HG02943 (cell line): ENCODE results near the gene HTR7.
A peak's percentile ranks its signal among the peaks of the same experiment; 100 is the strongest.
"Not testable (repeated sequence)": the region's sequence is repeated elsewhere in the genome, so short reads cannot be mapped to it uniquely, and the experiment has no call there.

Source experiments
- ATAC-seq: cut with Tn5 transposase; IDR thresholded peaks from one replicate; pipeline ENCODE4 v1.9.1; 2021; ENCODE audit warnings: mild to moderate bottlenecking, low read depth, moderate library complexity; ENCODE audit not compliant: unreplicated experiment

Gene HTR7

GRCh38 chr10:90857635-90858460, at the start of gene HTR7:
Gene HTR7, minus strand, starts transcription at chr10:90858039. Its CDS starts 368 bp downstream, at chr10:90857671.
- ATAC-seq: no peak

- no peak for ATAC-seq
Measured at GRCh38 chr10:90906596-90906995, 48.8 kb upstream of the HTR7 start.

- ATAC-seq: no peak
Measured at GRCh38 chr10:90905925-90906324, 48.1 kb upstream of the HTR7 start.

- ATAC-seq: not testable (repeated sequence)
Measured at GRCh38 chr10:90896916-90897315, 39.1 kb upstream of the HTR7 start.

GRCh38 chr10:90893190-90893589, 35.4 kb upstream of the HTR7 start:
- ATAC-seq: no peak

- no peak for ATAC-seq
Measured at GRCh38 chr10:90890347-90890746, 32.5 kb upstream of the HTR7 start.

- no peak for ATAC-seq
Measured at GRCh38 chr10:90889636-90890035, 31.8 kb upstream of the HTR7 start.

- no peak for ATAC-seq
Measured at GRCh38 chr10:90888387-90888786, 30.5 kb upstream of the HTR7 start.

GRCh38 chr10:90887555-90887954, 29.7 kb upstream of the HTR7 start:
- ATAC-seq: no peak

GRCh38 chr10:90885176-90885575, 27.3 kb upstream of the HTR7 start:
- no peak for ATAC-seq

- no peak for ATAC-seq
Measured at GRCh38 chr10:90884431-90884830, 26.6 kb upstream of the HTR7 start.

GRCh38 chr10:90880059-90880719, 22.4 kb upstream of the HTR7 start:
- ATAC-seq: not testable (repeated sequence)

GRCh38 chr10:90879062-90879461, 21.2 kb upstream of the HTR7 start:
- ATAC-seq: no peak

GRCh38 chr10:90872648-90873020, 14.8 kb upstream of the HTR7 start:
- no peak for ATAC-seq

- peak; percentile 99 for ATAC-seq
Measured at GRCh38 chr10:90871766-90872647, 14.2 kb upstream of the HTR7 start, which contains the start of gene RPP30. Gene RPP30, plus strand, starts transcription at chr10:90871974. Its CDS starts 13 bp downstream, at chr10:90871987.

- peak; percentile 58 for ATAC-seq
Measured at GRCh38 chr10:90871279-90871765, 13.5 kb upstream of the HTR7 start.

GRCh38 chr10:90866050-90866598, 8.3 kb upstream of the HTR7 start:
- no peak for ATAC-seq

- no peak for ATAC-seq
Measured at GRCh38 chr10:90865401-90865800, 7.6 kb upstream of the HTR7 start.

- no peak for ATAC-seq
Measured at GRCh38 chr10:90862908-90863514, 5.2 kb upstream of the HTR7 start.

GRCh38 chr10:90860790-90861189, 3.0 kb upstream of the HTR7 start:
- no peak for ATAC-seq
